Activated naive CD4-positive, alpha-beta T cell treated with anti-CD3 and anti-CD28 coated beads, Interleukin-2, amount 10 ng/mL, durations not matched to agents 7 days and 5 days (primary cell): Measurements from ENCODE around the gene CDC34.

ENCODE experiments used
- CTCF ChIA-PET: fragments of 350-600 bp; sonication (Branson Sonifier 250); formaldehyde crosslinking; loops from one replicate; lab custom pipeline; 2021; ENCODE audit warnings: antibody characterized with exemption; lab: Charles Lee
- DNase-seq: peaks from one replicate; pipeline ENCODE4 v3.0.0-alpha.2; 2020
- H3K27ac Mint-ChIP-seq: one replicate; pipeline ENCODE4 v1.8.0; 2021; ENCODE audit warnings: mild to moderate bottlenecking, moderate library complexity, mixed read lengths
- H3K27me3 Mint-ChIP-seq: one replicate; pipeline ENCODE4 v1.8.0; 2021; ENCODE audit warnings: mild to moderate bottlenecking, mixed read lengths
- H3K36me3 Mint-ChIP-seq: one replicate; pipeline ENCODE4 v1.8.0; 2021; ENCODE audit warnings: mixed read lengths
- H3K4me1 Mint-ChIP-seq: one replicate; pipeline ENCODE4 v1.8.0; 2021; ENCODE audit warnings: mixed read lengths
- H3K4me3 Mint-ChIP-seq: one replicate; pipeline ENCODE4 v1.8.0; 2021; ENCODE audit warnings: mild to moderate bottlenecking, moderate library complexity, mixed read lengths
- H3K9me3 Mint-ChIP-seq: one replicate; pipeline ENCODE4 v1.8.0; 2021; ENCODE audit warnings: mixed read lengths

The CDC34 gene

DNA sequence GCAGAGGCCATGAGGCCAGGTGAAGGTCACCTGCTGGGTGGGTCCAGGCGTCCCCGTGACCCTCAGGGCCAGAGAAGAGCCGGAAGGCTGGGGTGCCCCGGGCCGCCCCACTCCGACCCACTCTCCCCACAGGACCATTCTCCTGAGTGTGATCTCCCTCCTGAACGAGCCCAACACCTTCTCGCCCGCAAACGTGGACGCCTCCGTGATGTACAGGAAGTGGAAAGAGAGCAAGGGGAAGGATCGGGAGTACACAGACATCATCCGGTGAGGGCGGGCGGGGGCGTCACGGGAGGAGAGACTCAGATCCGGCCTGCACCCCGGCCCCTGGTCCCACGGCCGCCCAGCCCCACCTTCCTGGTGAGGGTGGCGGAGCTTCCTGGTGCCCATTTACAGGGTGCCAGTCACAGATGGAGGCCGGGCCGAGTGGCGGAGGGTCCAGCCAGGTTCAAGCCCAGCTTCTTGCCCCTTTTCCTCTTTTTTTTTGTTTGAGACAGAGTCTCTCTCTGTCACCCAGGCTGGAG is 5.4 kb downstream of the CDC34 start:
- Mint-ChIP-seq H3K9me3 (no peaks in the 10 kb centered on the region), H3K36me3 (peaks cover 13% of the 10 kb centered on the region), H3K4me1 (peaks cover 15% of the 10 kb centered on the region), H3K4me3 (no peak overlapping the region), H3K27ac (no peak overlapping the region), H3K27me3 (no peaks in the 10 kb centered on the region)
- CTCF ChIA-PET: no interaction called here
- no peak for DNase-seq

DNA sequence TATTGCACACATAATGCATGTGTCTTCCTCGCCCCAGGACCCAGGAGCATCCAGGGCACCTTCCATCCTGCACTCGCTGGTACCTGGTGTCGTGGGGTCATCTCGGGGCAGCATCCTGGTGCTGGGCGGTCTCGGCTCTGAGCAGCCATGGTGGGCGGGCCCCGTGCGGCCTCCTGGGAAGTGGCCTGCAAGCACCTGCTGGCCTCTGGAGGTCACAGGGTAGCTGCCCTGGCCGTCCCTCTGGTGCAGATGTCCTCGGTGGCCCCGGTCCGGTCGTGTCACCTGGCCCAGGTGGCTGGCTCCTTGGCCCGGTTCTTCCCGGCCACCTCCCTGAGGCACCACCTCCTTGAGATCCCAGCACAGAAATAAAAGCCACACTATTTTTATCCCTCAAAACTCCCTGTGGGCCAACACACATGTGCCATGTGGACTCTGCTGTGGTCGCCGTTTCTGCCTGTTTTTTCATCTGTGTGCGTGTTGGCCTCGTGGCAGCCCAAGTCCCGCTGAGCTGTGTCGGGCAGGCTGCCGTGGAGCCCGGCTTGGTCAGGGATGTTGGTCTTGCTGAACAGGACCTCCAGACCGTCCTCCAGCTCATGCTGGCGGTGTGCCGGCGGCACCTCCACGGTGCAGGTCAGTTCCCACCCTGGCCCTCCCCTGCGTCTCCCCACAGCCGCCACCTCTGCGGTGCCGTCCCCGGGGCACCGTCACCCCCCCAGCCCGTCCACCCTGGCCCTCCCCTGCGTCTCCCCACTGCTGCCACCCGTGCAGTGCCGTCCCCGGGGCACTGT is 7.3 kb downstream of the CDC34 start:
- CTCF ChIA-PET: interaction anchor here (0.6 kb wide), 1 partner anchor 42 kb away, joined by 3 read pairs; no protein-coding TSS in a partner anchor

DNA sequence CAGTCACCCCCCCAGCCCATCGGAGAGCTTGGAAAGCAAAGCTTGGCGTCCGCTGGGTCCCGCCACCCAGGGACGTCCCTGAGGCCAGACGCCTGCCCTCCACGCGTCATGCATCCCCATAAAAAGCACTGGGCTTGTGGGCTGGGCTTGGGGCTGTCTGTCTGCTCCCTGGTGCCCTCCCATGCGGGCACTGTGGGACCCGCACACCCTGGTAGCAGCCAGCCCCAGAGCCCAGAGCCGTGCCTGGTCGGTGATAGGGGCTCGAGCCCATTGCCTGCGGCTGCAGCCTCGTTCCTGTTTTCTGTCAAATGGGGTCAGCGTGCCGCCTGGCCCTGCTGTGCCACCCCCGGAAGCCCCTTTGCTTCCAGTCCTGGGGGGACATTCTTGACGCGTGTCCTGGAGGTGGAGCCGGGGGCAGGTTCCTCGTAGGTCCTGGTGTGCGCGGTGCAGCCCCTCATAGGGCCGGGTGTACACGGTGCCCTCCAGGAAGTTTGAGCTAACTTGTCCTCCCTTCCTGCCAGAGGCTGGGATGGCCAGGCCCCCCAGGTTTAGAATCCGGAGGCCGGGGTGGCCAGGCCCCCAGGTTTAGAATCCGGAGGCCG is 8.0 kb downstream of the CDC34 start:
- no peak overlapping the region for H3K4me3 Mint-ChIP-seq
- CTCF ChIA-PET: no interaction called here
- H3K36me3 Mint-ChIP-seq: peaks cover 13% of the 10 kb centered on the region
- no peak overlapping the region for H3K27ac Mint-ChIP-seq
- H3K27me3 Mint-ChIP-seq: peaks cover 6% of the 10 kb centered on the region
- H3K9me3 Mint-ChIP-seq: no peaks in the 10 kb centered on the region
- no peak for DNase-seq
- peaks cover 16% of the 10 kb centered on the region for H3K4me1 Mint-ChIP-seq

More for the DNA sequence above, 7.3 kb downstream of the CDC34 start:
- H3K27ac Mint-ChIP-seq: no peak overlapping the region
- H3K9me3 Mint-ChIP-seq: no peaks in the 10 kb centered on the region
- H3K27me3 Mint-ChIP-seq: no peaks in the 10 kb centered on the region
- H3K4me1 Mint-ChIP-seq: peaks cover 13% of the 10 kb centered on the region
- DNase-seq: no peak
- peaks cover 11% of the 10 kb centered on the region for H3K36me3 Mint-ChIP-seq
- H3K4me3 Mint-ChIP-seq: no peak overlapping the region

DNA sequence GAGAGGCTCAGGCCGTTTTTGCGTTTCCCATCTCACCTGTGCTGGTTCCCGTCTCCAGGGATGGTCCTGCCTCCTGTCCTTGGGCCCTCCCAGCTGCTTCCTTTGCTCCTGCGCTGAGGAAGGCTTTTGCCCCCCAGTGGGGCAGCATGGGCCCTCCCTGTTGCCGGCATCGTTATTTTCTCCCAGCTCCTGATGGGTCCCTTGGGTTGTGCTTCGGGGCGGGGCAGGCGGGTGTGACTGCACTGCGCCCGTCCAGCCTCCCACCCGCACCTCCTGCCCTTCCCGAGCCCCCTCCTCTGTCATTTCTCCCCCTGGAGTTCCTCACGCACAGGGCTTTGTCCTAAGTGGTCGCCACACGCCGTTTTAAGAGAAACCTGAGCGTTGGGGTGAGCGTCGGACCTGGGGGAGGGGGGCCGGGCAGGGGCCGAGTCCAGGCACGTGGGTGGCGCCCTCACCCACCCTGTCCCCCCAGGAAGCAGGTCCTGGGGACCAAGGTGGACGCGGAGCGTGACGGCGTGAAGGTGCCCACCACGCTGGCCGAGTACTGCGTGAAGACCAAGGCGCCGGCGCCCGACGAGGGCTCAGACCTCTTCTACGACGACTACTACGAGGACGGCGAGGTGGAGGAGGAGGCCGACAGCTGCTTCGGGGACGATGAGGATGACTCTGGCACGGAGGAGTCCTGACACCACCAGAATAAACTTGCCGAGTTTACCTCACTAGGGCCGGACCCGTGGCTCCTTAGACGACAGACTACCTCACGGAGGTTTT is 9.5 kb downstream of the CDC34 start:
- no peak for DNase-seq
- Mint-ChIP-seq H3K36me3 (peaks cover 12% of the 10 kb centered on the region), H3K4me3 (no peak overlapping the region), H3K27me3 (peaks cover 10% of the 10 kb centered on the region), H3K4me1 (peaks cover 21% of the 10 kb centered on the region), H3K27ac (no peak overlapping the region), H3K9me3 (no peaks in the 10 kb centered on the region)
- CTCF ChIA-PET: no interaction called here

DNA sequence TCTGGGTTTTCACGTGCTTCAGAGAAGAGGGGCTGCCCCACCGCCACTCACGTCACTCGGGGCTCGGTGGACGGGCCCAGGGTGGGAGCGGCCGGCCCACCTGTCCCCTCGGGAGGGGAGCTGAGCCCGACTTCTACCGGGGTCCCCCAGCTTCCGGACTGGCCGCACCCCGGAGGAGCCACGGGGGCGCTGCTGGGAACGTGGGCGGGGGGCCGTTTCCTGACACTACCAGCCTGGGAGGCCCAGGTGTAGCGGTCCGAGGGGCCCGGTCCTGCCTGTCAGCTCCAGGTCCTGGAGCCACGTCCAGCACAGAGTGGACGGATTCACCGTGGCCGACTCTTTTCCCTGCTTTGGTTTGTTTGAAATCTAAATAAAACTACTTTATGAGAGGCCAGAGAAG is 10.1 kb downstream of the CDC34 start:
- Mint-ChIP-seq H3K4me3 (no peak overlapping the region), H3K4me1 (peaks cover 21% of the 10 kb centered on the region), H3K27ac (no peak overlapping the region), H3K9me3 (no peaks in the 10 kb centered on the region), H3K27me3 (peaks cover 10% of the 10 kb centered on the region), H3K36me3 (peaks cover 12% of the 10 kb centered on the region)
- CTCF ChIA-PET: interaction anchor here (1.5 kb wide), 1 partner anchor 9 kb away, joined by 10 read pairs; the partner anchor contains the start of gene CDC34
- DNase-seq: no peak

DNA sequence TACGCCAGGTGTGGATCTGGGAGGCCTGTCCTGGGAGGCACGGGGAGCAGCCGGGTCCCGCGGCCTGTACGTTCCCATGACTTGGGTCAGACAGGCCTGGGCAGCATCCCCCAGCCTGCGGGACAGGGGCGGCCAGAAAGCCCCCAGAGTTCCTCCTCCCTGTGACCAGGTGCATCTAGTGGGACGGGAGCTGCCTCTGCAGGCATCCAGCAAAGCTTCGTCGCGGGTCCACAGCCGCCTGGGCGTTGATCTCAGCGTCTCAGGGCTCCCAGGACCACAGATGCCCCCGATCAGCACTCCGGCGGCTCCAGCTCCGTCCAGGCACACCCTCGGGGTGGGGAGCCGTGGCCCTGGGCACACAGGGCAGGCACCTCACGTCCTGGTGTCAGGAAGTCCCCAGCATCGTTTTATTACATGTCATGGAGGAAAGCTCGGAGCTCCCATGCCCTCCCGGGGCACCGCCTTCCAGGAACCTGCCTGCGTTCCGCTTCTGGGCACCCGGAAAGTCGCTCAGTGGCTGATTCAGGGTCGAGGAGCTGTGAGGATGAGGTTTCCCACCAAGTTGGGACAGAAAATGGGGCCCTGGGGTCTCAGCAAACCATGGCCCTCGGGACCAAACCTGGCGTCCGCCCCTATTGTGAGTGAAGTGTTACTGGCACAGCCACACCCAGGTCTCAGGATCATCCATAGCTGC is 10.8 kb downstream of the CDC34 start:
- DNase-seq: no peak
- no peak overlapping the region for H3K4me3 Mint-ChIP-seq
- peaks cover 10% of the 10 kb centered on the region for H3K27me3 Mint-ChIP-seq
- no peaks in the 10 kb centered on the region for H3K9me3 Mint-ChIP-seq
- peaks cover 12% of the 10 kb centered on the region for H3K36me3 Mint-ChIP-seq
- no peak overlapping the region for H3K27ac Mint-ChIP-seq
- CTCF ChIA-PET: interaction anchor here (0.7 to 1.5 kb wide), 2 partner anchors 10 to 31 kb away, joined by 3 to 10 read pairs; partner anchors contain the start of gene CDC34
- H3K4me1 Mint-ChIP-seq: peaks cover 21% of the 10 kb centered on the region

DNA sequence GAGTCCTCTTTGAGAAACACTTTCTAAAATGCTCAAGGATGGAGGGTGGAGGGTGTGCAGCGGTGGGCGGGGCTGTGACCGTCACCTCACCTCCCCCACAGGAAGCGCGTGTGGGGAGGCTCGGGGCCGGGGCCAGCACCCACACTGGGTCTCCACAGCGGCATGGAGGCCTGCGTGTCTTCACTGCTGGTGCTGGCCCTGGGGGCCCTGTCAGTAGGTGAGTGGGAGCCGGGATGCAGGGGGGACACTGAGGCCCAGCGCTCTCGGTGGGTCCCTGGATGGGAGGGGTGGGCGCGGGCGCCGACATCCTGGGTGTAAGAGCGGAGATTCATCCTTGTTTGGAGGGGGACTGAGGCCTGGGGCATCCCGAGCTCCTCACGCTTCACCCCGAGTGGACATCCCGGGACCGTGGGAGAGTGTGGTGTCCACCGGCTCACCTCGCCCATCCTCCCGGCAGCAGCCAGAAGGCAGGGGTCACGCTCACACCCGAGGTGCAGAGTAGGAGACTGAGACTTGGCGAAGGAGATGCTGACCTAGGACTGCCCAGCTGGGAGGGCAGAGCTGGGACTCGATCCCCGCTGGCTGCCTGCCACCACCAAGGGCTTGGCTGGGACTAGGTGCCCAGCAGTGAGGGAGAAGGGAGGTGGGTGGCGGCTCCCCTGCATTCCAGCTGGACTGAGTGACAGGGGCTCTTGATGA is 12.5 kb downstream of the CDC34 start, which contains the start of gene GZMM:
Gene GZMM (plus strand): TSS at position 144 of the 699 bp plus-strand sequence. CDS start 19 bp downstream, at position 163.
- H3K36me3 Mint-ChIP-seq: peaks cover 11% of the 10 kb centered on the region
- peak; percentile 86 for DNase-seq
- peak within 1 kb of the TSS; percentile 90 for H3K27ac Mint-ChIP-seq
- peaks cover 21% of the 10 kb centered on the region for H3K4me1 Mint-ChIP-seq
- H3K9me3 Mint-ChIP-seq: no peaks in the 10 kb centered on the region
- H3K4me3 Mint-ChIP-seq: peak within 1 kb of the TSS; percentile 80
- CTCF ChIA-PET: interaction anchor here (0.9 to 1.1 kb wide), 2 partner anchors 10 to 12 kb away, joined by 3 read pairs; no protein-coding TSS in a partner anchor
- H3K27me3 Mint-ChIP-seq: peaks cover 10% of the 10 kb centered on the region

DNA sequence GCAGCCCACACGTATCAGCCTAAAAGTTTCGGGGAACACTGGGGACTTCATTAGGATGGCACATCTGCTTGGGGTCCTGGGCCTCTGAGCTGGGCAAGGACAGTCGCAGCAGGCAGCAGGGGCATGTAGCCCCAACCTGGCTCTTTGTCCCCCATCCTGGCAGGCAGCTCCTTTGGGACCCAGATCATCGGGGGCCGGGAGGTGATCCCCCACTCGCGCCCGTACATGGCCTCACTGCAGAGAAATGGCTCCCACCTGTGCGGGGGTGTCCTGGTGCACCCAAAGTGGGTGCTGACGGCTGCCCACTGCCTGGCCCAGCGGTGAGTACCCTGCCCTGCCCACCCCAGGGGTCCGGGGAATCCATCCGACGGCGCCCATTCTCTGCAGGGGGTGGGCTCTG is 15.6 kb downstream of the CDC34 start:
- Mint-ChIP-seq H3K27ac (no peak overlapping the region), H3K4me1 (peaks cover 23% of the 10 kb centered on the region), H3K27me3 (peaks cover 17% of the 10 kb centered on the region), H3K9me3 (no peaks in the 10 kb centered on the region), H3K36me3 (peaks cover 10% of the 10 kb centered on the region), H3K4me3 (no peak overlapping the region)
- no peak for DNase-seq
- CTCF ChIA-PET: interaction anchor here (1.5 kb wide), 1 partner anchor 8 kb away, joined by 5 read pairs; no protein-coding TSS in a partner anchor

DNA sequence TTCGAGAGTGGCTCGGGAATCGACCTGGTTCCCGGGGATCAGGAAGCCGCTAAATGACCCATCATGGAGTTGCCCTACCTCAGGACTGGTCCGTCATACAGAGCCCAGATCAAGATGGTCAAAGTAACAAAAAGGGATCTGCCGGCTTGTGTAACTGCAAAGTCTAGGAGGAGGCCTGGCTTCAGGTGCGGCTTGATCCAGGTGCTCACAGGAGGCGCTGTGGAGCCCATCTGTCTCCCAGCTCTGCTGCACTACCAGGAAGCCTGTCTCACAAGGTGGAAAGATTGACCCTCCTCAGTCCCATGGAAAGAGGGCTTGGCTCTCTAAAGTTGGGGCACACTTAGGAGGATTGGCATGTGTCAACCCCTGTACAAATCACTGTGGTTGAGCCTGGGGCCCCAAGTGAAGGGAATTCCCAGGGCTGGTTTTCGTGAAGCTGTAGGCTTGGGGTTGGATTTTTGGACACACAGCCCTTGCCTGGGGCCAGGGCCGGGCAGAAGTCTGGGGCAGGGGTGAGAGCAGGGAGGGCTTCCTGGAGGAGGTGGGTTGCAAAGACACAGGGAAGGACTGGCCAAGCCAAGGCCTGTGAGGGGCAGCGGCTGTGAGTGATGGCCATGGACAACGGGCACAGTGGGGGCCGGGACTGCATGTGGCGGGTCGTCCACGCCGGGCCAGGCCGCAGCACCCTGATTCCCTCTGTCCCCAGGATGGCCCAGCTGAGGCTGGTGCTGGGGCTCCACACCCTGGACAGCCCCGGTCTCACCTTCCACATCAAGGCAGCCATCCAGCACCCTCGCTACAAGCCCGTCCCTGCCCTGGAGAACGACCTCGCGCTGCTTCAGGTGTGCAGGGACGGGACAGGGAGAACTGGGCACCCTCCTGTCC is 16.5 kb downstream of the CDC34 start:
- CTCF ChIA-PET: no interaction called here
- Mint-ChIP-seq H3K9me3 (no peaks in the 10 kb centered on the region), H3K27me3 (peaks cover 17% of the 10 kb centered on the region), H3K4me1 (peaks cover 22% of the 10 kb centered on the region), H3K36me3 (peaks cover 10% of the 10 kb centered on the region), H3K27ac (no peak overlapping the region), H3K4me3 (no peak overlapping the region)
- DNase-seq: no peak

DNA sequence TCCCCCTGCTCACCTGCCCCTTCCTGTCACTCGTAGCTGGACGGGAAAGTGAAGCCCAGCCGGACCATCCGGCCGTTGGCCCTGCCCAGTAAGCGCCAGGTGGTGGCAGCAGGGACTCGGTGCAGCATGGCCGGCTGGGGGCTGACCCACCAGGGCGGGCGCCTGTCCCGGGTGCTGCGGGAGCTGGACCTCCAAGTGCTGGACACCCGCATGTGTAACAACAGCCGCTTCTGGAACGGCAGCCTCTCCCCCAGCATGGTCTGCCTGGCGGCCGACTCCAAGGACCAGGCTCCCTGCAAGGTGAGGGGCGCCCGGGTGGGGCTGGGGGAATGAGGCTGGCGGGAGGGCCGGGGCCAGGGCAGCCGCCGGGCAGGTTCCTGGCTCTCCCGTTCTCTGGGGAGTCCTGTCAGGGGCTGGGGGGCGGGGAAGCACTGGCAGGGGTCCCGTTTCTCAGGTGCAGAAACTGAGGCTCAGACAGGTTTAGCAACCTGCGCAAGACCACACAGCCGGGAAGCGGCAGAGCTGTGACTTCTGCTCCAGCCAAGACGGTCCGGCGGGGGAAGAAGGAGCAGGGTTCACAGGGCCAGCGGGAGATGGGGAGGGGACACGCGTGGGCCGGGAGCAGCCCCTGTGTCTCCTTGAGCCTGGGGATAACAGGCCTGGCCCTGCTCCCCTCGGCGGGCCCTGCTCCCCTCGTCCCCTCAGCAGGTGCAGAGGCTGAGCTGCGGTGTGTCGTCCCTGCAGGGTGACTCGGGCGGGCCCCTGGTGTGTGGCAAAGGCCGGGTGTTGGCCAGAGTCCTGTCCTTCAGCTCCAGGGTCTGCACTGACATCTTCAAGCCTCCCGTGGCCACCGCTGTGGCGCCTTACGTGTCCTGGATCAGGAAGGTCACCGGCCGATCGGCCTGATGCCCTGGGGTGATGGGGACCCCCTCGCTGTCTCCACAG is 17.6 kb downstream of the CDC34 start:
- Mint-ChIP-seq H3K4me1 (peaks cover 12% of the 10 kb centered on the region), H3K27me3 (peaks cover 14% of the 10 kb centered on the region), H3K27ac (no peak overlapping the region), H3K36me3 (peaks cover 9% of the 10 kb centered on the region), H3K4me3 (no peak overlapping the region), H3K9me3 (no peaks in the 10 kb centered on the region)
- CTCF ChIA-PET: no interaction called here
- DNase-seq: no peak

DNA sequence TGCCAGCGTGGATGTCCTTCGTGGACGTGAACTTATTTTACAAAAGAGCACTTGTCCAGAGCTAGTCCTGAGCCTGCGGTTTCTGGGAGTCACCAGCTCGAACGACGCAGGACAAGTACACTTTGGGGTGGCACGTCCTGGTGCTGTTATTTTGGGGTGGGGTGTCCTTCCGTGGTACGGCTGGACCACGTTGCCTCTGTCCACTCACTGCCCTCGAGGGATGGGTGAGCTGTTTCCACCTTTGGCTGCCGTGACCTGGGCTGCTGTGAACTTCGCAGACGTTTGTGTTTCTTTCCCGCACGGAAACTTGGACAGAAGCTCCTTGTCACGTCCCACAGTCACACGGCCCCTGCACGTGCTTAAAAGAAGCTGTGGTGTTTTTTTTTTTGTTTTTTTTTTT is 23.3 kb downstream of the CDC34 start:
- Mint-ChIP-seq H3K4me1 (peaks cover 5% of the 10 kb centered on the region), H3K27me3 (peaks cover 7% of the 10 kb centered on the region), H3K36me3 (no peaks in the 10 kb centered on the region), H3K27ac (no peak overlapping the region), H3K4me3 (no peak overlapping the region), H3K9me3 (no peaks in the 10 kb centered on the region)
- CTCF ChIA-PET: interaction anchor here (1.5 kb wide), 1 partner anchor 8 kb away, joined by 5 read pairs; no protein-coding TSS in a partner anchor
- DNase-seq: no peak
